Motor neuron (in vitro differentiated cells): Measurements from ENCODE around the gene LRRC4C. TPM values are rescaled to one million over a fixed set of nuclear protein-coding genes. Genes with fewer than 3 reads are reported as not detected.
A peak's percentile ranks its signal among the peaks of the same experiment; 100 is the strongest.
"Not testable (repeated sequence)": the region's sequence is repeated elsewhere in the genome, so short reads cannot be mapped to it uniquely, and the experiment has no call there.

Experiments
- ATAC-seq, 8 experiments: fragments of 200-7000 bp; cut with Tn5 transposase; replicated peaks in 6 of 8; 2 replicates each; pipeline ENCODE4 v1.8.0; 2021; ENCODE audit warnings: mild to moderate bottlenecking in 8 of 8, moderate library complexity in 8 of 8
- H3K27ac ChIP-seq, 2 donors: fragments of 250-450 bp; sonication (Bioruptor Pico); 2 replicates each; pipeline ENCODE4 v1.9.0; 2021; ENCODE audit warnings: antibody characterized with exemption in 2 of 2, mild to moderate bottlenecking in 2 of 2, moderate library complexity in 1 of 2
- H3K4me1 ChIP-seq, 2 donors: fragments of 250-450 bp; sonication (Bioruptor Pico); replicated peaks in 1 of 2; 2 replicates each; pipeline ENCODE4 v1.6.1; 2021; ENCODE audit warnings: antibody characterized with exemption in 2 of 2, mild to moderate bottlenecking in 2 of 2, moderate library complexity in 1 of 2
- H3K4me3 ChIP-seq, 5 donors: fragments of 250-450 bp; sonication (Bioruptor Pico); 2 replicates each; pipeline ENCODE4 v1.9.0; 2021; ENCODE audit warnings: antibody characterized with exemption in 5 of 5, mild to moderate bottlenecking in 5 of 5, moderate library complexity in 4 of 5
- WGBS, 10 experiments: fragments of 450-650 bp; shearing (Covaris generic); methylation state at CpG; one replicate each; pipeline ENCODE4 v1.0.0; 2022; 5-methylcytosine and 5-hydroxymethylcytosine counted together
- in situ Hi-C, 9 experiments: fragments of 400-800 bp; cut with MboI; loops; one replicate each; pipeline ENCODE4 v1.15.0; 2021; ENCODE audit warnings: low sequenced_read_pairs in 9 of 9, low pct_unique_long_range_greater_than_20kb in 2 of 9; ENCODE audit not compliant: unreplicated experiment in 9 of 9
- total RNA-seq, 8 experiments: library from RNA; unstranded; fragments of 300-600 nt; gene quantifications; 2 replicates each; pipeline versions ENCODE4 v1.2.3 to v1.2.4, GENCODE V29; 2022

Gene LRRC4C
- total RNA-seq, 8 experiments from 2014 or later = 0.51 to 28.2 (median 12.8) TPM

- ATAC-seq = peak in 1 of 8 experiments; percentile 92
- 14 to 100% (median 83%) methylated on average over 1 of the region's 1 CpG; no CpG with 5 or more reads in 4 of the 10 experiments for WGBS, 10 experiments
- in situ Hi-C loops = no loop called here
- Histone ChIP-seq H3K27ac (no peak overlapping the region), H3K4me1 (peaks cover 3% of the 10 kb centered on the region in 2 donors), H3K4me3 (no peak overlapping the region)
Measured at GRCh38 chr11:40569947-40570531, 889.4 kb downstream of the LRRC4C start.

- no peak overlapping the region for H3K27ac ChIP-seq
- in situ Hi-C loops = no loop called here
- H3K4me1 ChIP-seq = no peaks in the 10 kb centered on the region
- WGBS, 10 experiments = 0 to 100% (median 75%) methylated on average over 1 of the region's 1 CpG; no CpG with 5 or more reads in 1 of the 10 experiments
- peak in 1 of 8 experiments; percentile 50 for ATAC-seq
- no peak overlapping the region for H3K4me3 ChIP-seq
Measured at GRCh38 chr11:40567392-40567791, 892.1 kb downstream of the LRRC4C start.

- ATAC-seq = no peak
Measured at GRCh38 chr11:40544162-40544561, 915.3 kb downstream of the LRRC4C start.

GRCh38 chr11:40542821-40543220 lies 916.6 kb downstream of the LRRC4C start:
- Histone ChIP-seq H3K4me1 (peaks cover 0 to 7% of the 10 kb centered on the region in 2 donors), H3K4me3 (no peak overlapping the region), H3K27ac (no peak overlapping the region)
- in situ Hi-C loops = no loop called here
- no peak for ATAC-seq
- WGBS, 10 experiments = 0 to 90% (median 67%) methylated on average over 1 of the region's 1 CpG; no CpG with 5 or more reads in 3 of the 10 experiments

More at GRCh38 chr11:40544162-40544561, 915.3 kb downstream of the LRRC4C start:
- Histone ChIP-seq H3K4me3 (no peak overlapping the region), H3K4me1 (peaks cover 0 to 7% of the 10 kb centered on the region in 2 donors), H3K27ac (no peak overlapping the region)
- WGBS, 10 experiments = 0 to 100% (median 68%) methylated on average over 2 to 3 of the region's 3 CpGs; no CpG with 5 or more reads in 2 of the 10 experiments
- in situ Hi-C loops = no loop called here

- ATAC-seq = no peak
- Histone ChIP-seq H3K4me1 (peaks cover 0 to 8% of the 10 kb centered on the region in 2 donors), H3K27ac (no peak overlapping the region), H3K4me3 (no peak overlapping the region)
- in situ Hi-C loops = no loop called here
- 15 to 100% (median 86%) methylated on average over 1 to 3 of the region's 3 CpGs; no CpG with 5 or more reads in 4 of the 10 experiments for WGBS, 10 experiments
Measured at GRCh38 chr11:40537734-40538133, 921.7 kb downstream of the LRRC4C start.

- in situ Hi-C loops, H3K27ac ChIP-seq, H3K4me1 ChIP-seq, H3K4me3 ChIP-seq, ATAC-seq: not testable (repeated sequence)
- WGBS, 10 experiments = 70 to 100% (median 97%) methylated on average over 1 to 6 of the region's 6 CpGs; no CpG with 5 or more reads in 1 of the 10 experiments
Measured at GRCh38 chr11:40522080-40522479, 937.4 kb downstream of the LRRC4C start.

GRCh38 chr11:40517122-40517521 lies 942.3 kb downstream of the LRRC4C start:
- no peak for ATAC-seq

GRCh38 chr11:40514124-40514523 lies 945.3 kb downstream of the LRRC4C start:
- Histone ChIP-seq H3K4me1 (no peaks in the 10 kb centered on the region), H3K4me3 (no peak overlapping the region), H3K27ac (no peak overlapping the region)
- ATAC-seq = peak in 4 of 8 experiments; percentile 18 to 65 (median 40)
- in situ Hi-C loops = no loop called here
- 17 to 100% (median 90%) methylated on average over 1 of the region's 1 CpG; no CpG with 5 or more reads in 3 of the 10 experiments for WGBS, 10 experiments

More at GRCh38 chr11:40517122-40517521, 942.3 kb downstream of the LRRC4C start:
- Histone ChIP-seq H3K27ac (no peak overlapping the region), H3K4me3 (no peak overlapping the region), H3K4me1 (no peaks in the 10 kb centered on the region)
- in situ Hi-C loops = no loop called here
- WGBS, 10 experiments = 21 to 100% (median 79%) methylated on average over 2 to 3 of the region's 3 CpGs; no CpG with 5 or more reads in 2 of the 10 experiments

GRCh38 chr11:40513281-40513680 lies 946.2 kb downstream of the LRRC4C start:
- Histone ChIP-seq H3K4me1 (no peaks in the 10 kb centered on the region), H3K4me3 (no peak overlapping the region), H3K27ac (no peak overlapping the region)
- in situ Hi-C loops = no loop called here
- ATAC-seq = no peak

- in situ Hi-C loops = no loop called here
- Histone ChIP-seq H3K4me3 (no peak overlapping the region), H3K4me1 (no peaks in the 10 kb centered on the region), H3K27ac (no peak overlapping the region)
- ATAC-seq = no peak
Measured at GRCh38 chr11:40508303-40508702, 951.1 kb downstream of the LRRC4C start.

- Histone ChIP-seq H3K27ac (no peak overlapping the region), H3K4me3 (no peak overlapping the region), H3K4me1 (no peaks in the 10 kb centered on the region)
- 21 to 100% (median 94%) methylated on average over 1 to 3 of the region's 3 CpGs; no CpG with 5 or more reads in 1 of the 10 experiments for WGBS, 10 experiments
- in situ Hi-C loops = no loop called here
- no peak for ATAC-seq
Measured at GRCh38 chr11:40506226-40506625, 953.2 kb downstream of the LRRC4C start.

- Histone ChIP-seq H3K27ac (no peak overlapping the region), H3K4me1 (no peaks in the 10 kb centered on the region), H3K4me3 (no peak overlapping the region)
- in situ Hi-C loops = no loop called here
- ATAC-seq = no peak
- WGBS, 10 experiments = 10 to 87% (median 61%) methylated on average over 2 to 3 of the region's 3 CpGs; no CpG with 5 or more reads in 3 of the 10 experiments
Measured at GRCh38 chr11:40491341-40491740, 968.1 kb downstream of the LRRC4C start.

- WGBS, 10 experiments = 0 to 100% (median 33%) methylated on average over 1 of the region's 1 CpG; no CpG with 5 or more reads in 4 of the 10 experiments
- no peaks in the 10 kb centered on the region for H3K4me1 ChIP-seq
Measured at GRCh38 chr11:40467771-40468170, 991.7 kb downstream of the LRRC4C start.

GRCh38 chr11:40445391-40445790 lies 1014.1 kb downstream of the LRRC4C start:
- in situ Hi-C loops = no loop called here
- WGBS, 10 experiments = 0 to 100% (median 91%) methylated on average over 1 to 4 of the region's 4 CpGs; no CpG with 5 or more reads in 2 of the 10 experiments
- Histone ChIP-seq H3K4me3 (no peak overlapping the region), H3K27ac (no peak overlapping the region), H3K4me1 (no peaks in the 10 kb centered on the region)
- no peak for ATAC-seq

More at GRCh38 chr11:40467771-40468170, 991.7 kb downstream of the LRRC4C start:
- peak in 1 of 8 experiments; percentile 36 for ATAC-seq
- Histone ChIP-seq H3K4me3 (no peak overlapping the region), H3K27ac (no peak overlapping the region)
- in situ Hi-C loops = no loop called here
